HEK293T (cell line): ENCODE results near the gene PLA2G6.

Source experiments
- BHLHE40 ChIP-seq: fragments of 450-650 bp; IDR thresholded peaks from 2 replicates; pipeline ENCODE4 v1.6.1; 2016; ENCODE audit warnings: mild to moderate bottlenecking, moderate library complexity, borderline replicate concordance
- ELF4 ChIP-seq: fragments of 450-650 bp; IDR thresholded peaks from 2 replicates; pipeline ENCODE4 v1.6.1; 2017; ENCODE audit warnings: antibody characterized with exemption
- FOXA1 ChIP-seq: fragments of 450-650 bp; IDR thresholded peaks from 2 replicates; pipeline ENCODE4 v1.6.1; 2016; ENCODE audit warnings: mild to moderate bottlenecking
- FOXK2 ChIP-seq: fragments of 450-650 bp; IDR thresholded peaks from 2 replicates; pipeline ENCODE4 v1.6.1; 2016; ENCODE audit warnings: mild to moderate bottlenecking
- SP1 ChIP-seq: fragments of 450-650 bp; IDR thresholded peaks from 2 replicates; pipeline ENCODE4 v1.6.1; 2017
- ZNF384 ChIP-seq: fragments of 450-650 bp; IDR thresholded peaks from 2 replicates; pipeline ENCODE4 v1.6.1; 2016

DNA sequence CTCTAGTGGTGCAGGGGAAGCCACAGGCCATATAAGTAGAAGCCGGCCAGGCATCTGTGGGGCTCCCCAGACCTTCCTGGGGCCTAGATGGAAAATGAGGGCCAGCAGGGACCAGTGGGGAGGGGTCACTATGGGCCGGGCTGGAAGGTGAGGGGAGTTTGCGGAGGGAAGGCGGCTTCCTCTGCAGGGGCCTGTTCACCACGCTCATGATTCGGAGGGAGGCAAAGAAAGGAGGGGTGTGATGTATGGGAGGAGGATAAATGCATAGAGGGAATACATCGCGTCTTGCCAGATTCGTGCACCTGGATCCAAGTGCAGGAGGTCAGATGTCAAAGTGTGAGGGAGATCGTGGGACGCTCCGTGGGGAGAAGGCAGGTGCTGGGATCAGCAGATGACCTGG, 104.5 kb downstream of the PLA2G6 start:
- TF ChIP-seq BHLHE40 (no peak), SP1 (no peak), FOXA1 (no peak), ELF4 (no peak), FOXK2 (no peak), ZNF384 (no peak)
